Renal pelvis (tissue), 4 donors: Measurements from ENCODE around the gene ACSBG1. TPM values are rescaled to one million over a fixed set of nuclear protein-coding genes. Genes with fewer than 3 reads are reported as not detected.

Experiments
- DNase-seq: peaks from one replicate; pipeline ENCODE4 v3.0.0-alpha.2; 2013
- polyA plus RNA-seq, 3 donors: library from polyadenylated mRNA; unstranded; fragments of 120-200 nt; gene quantifications; one replicate each; pipeline ENCODE4 v1.2.1, GENCODE V29; 2013; ENCODE audit not compliant: insufficient read length in 3 of 3

The ACSBG1 gene
- polyA plus RNA-seq, 3 donors: 0.54 to 2.1 (median 1.3) TPM

- DNase-seq: no peak
Measured at GRCh38 chr15:78223396-78224022, 10.9 kb downstream of the ACSBG1 start.

- DNase-seq: no peak
Measured at GRCh38 chr15:78222745-78223395, 11.5 kb downstream of the ACSBG1 start.

GRCh38 chr15:78220713-78221112, 13.7 kb downstream of the ACSBG1 start:
- DNase-seq: no peak

- no peak for DNase-seq
Measured at GRCh38 chr15:78216276-78217104, 17.9 kb downstream of the ACSBG1 start.

- DNase-seq: no peak
Measured at GRCh38 chr15:78213956-78214355, 20.4 kb downstream of the ACSBG1 start.

GRCh38 chr15:78213425-78213750, 21.0 kb downstream of the ACSBG1 start:
- DNase-seq: no peak

GRCh38 chr15:78212546-78213424, 21.6 kb downstream of the ACSBG1 start:
- no peak for DNase-seq

- DNase-seq: no peak
Measured at GRCh38 chr15:78212008-78212407, 22.4 kb downstream of the ACSBG1 start.

- no peak for DNase-seq
Measured at GRCh38 chr15:78211189-78211921, 23.0 kb downstream of the ACSBG1 start.

- DNase-seq: no peak
Measured at GRCh38 chr15:78210349-78210717, 24.0 kb downstream of the ACSBG1 start.

GRCh38 chr15:78209646-78210348, 24.6 kb downstream of the ACSBG1 start:
- no peak for DNase-seq

GRCh38 chr15:78208887-78209645, 25.3 kb downstream of the ACSBG1 start:
- no peak for DNase-seq

- no peak for DNase-seq
Measured at GRCh38 chr15:78208341-78208844, 26.0 kb downstream of the ACSBG1 start.

- no peak for DNase-seq
Measured at GRCh38 chr15:78207641-78208340, 26.6 kb downstream of the ACSBG1 start.

- no peak for DNase-seq
Measured at GRCh38 chr15:78207110-78207458, 27.3 kb downstream of the ACSBG1 start.

- DNase-seq: no peak
Measured at GRCh38 chr15:78206326-78207109, 27.8 kb downstream of the ACSBG1 start.

GRCh38 chr15:78205856-78206255, 28.5 kb downstream of the ACSBG1 start:
- DNase-seq: no peak

- no peak for DNase-seq
Measured at GRCh38 chr15:78205337-78205736, 29.0 kb downstream of the ACSBG1 start.
